Measurements from ENCODE around the gene SLC8B1. TPM values are rescaled to one million over a fixed set of nuclear protein-coding genes. Genes with fewer than 3 reads are reported as not detected.

SLC8B1 gene
- polyA plus RNA-seq, 1 donor from 2014 or later, result 1.1 TPM

GRCh38 chr12:113287899-113288282, 47.0 kb downstream of the SLC8B1 start:
- no peaks in the 10 kb centered on the region for H3K36me3 ChIP-seq (ENCODE audit: insufficient read depth, low read length)
- no peaks in the 10 kb centered on the region for H4K20me1 ChIP-seq (ENCODE audit: insufficient read depth)

GRCh38 chr12:113287146-113287898, 47.6 kb downstream of the SLC8B1 start:
- no peaks in the 10 kb centered on the region for H3F3A ChIP-seq (ENCODE audit: insufficient read depth, low read length, poor library complexity, severe bottlenecking)
- H3K36me3 ChIP-seq (ENCODE audit: insufficient read depth, low read length), result no peaks in the 10 kb centered on the region
- no peak overlapping the region for H3K4me3 ChIP-seq (ENCODE audit: low read length)
- TF ChIP-seq EZH2 (IDR thresholded peaks at IDR 0.05; ENCODE audit: borderline replicate concordance, insufficient read depth, low read length, poor library complexity, severe bottlenecking) (no peak), SMC3 (conservative IDR thresholded peaks at IDR 0.05; ENCODE audit: poor library complexity) (no peak), REST (IDR thresholded peaks at IDR 0.05; ENCODE audit: borderline replicate concordance) (no peak), MXI1 (conservative IDR thresholded peaks at IDR 0.05; ENCODE audit: poor library complexity, severe bottlenecking) (no peak), CTCF (IDR thresholded peaks at IDR 0.05; ENCODE audit: poor library complexity, severe bottlenecking) (no peak)

More at GRCh38 chr12:113287899-113288282, 47.0 kb downstream of the SLC8B1 start:
- no peaks in the 10 kb centered on the region for H3K9me2 ChIP-seq (ENCODE audit: insufficient read depth, low read length)
- no peaks in the 10 kb centered on the region for H3K9me3 ChIP-seq (ENCODE audit: low read length)
- no peak overlapping the region for H3K4me2 ChIP-seq (ENCODE audit: low read length)
- H2AFZ ChIP-seq (ENCODE audit: low read depth, low read length), result no peak overlapping the region
- no peaks in the 10 kb centered on the region for H3K79me2 ChIP-seq (replicated peaks; ENCODE audit: insufficient read depth, low read length)
- no peaks in the 10 kb centered on the region for H3F3A ChIP-seq (ENCODE audit: insufficient read depth, low read length, poor library complexity, severe bottlenecking)
- no peak overlapping the region for H3K27ac ChIP-seq (ENCODE audit: low read length)
- no peaks in the 10 kb centered on the region for H3K27me3 ChIP-seq (ENCODE audit: insufficient read depth, low read depth, low read length)
- H3K9ac ChIP-seq (ENCODE audit: low read length), result no peak overlapping the region
- H3K4me3 ChIP-seq (ENCODE audit: low read length), result no peak overlapping the region
- TF ChIP-seq REST (IDR thresholded peaks at IDR 0.05; ENCODE audit: borderline replicate concordance) (no peak), POLR2AphosphoS5 (IDR thresholded peaks at IDR 0.05) (no peak), EZH2 (IDR thresholded peaks at IDR 0.05; ENCODE audit: borderline replicate concordance, insufficient read depth, low read length, poor library complexity, severe bottlenecking) (no peak), EP300 (conservative IDR thresholded peaks at IDR 0.05; ENCODE audit: poor library complexity, severe bottlenecking) (no peak), SMC3 (conservative IDR thresholded peaks at IDR 0.05; ENCODE audit: poor library complexity) (no peak), CTCF (IDR thresholded peaks at IDR 0.05; ENCODE audit: poor library complexity, severe bottlenecking) (no peak)

More at GRCh38 chr12:113287146-113287898, 47.6 kb downstream of the SLC8B1 start:
- Histone ChIP-seq H3K79me2 (replicated peaks; ENCODE audit: insufficient read depth, low read length) (no peaks in the 10 kb centered on the region), H3K9ac (ENCODE audit: low read length) (no peak overlapping the region), H2AFZ (ENCODE audit: low read depth, low read length) (no peak overlapping the region), H3K27me3 (ENCODE audit: insufficient read depth, low read depth, low read length) (no peaks in the 10 kb centered on the region), H3K9me2 (ENCODE audit: insufficient read depth, low read length) (no peaks in the 10 kb centered on the region), H4K20me1 (ENCODE audit: insufficient read depth) (no peaks in the 10 kb centered on the region), H3K27ac (ENCODE audit: low read length) (no peak overlapping the region), H3K4me2 (ENCODE audit: low read length) (no peak overlapping the region), H3K9me3 (ENCODE audit: low read length) (no peaks in the 10 kb centered on the region)

Measured in neural cell (in vitro differentiated cells).